Neutrophil (primary cell): Measurements from ENCODE around the gene HSD11B1L.

Experiments
- H3K27ac ChIP-seq: fragments of 200-600 bp; sonication (generic); 2 replicates; pipeline ENCODE4 v1.5.1; 2016; ENCODE audit warnings: mild to moderate bottlenecking, moderate library complexity
- H3K27me3 ChIP-seq: fragments of 200-600 bp; sonication (generic); 2 replicates; pipeline ENCODE4 v1.6.0; 2016; ENCODE audit warnings: mild to moderate bottlenecking
- H3K36me3 ChIP-seq: fragments of 200-600 bp; sonication (generic); 2 replicates; pipeline ENCODE4 v1.5.1; 2017
- H3K4me1 ChIP-seq, 2 experiments: fragments of 200-600 bp in 1 of 2; sonication (generic) in 1 of 2; 1 replicate in 1 of 2; 2 replicates in 1 of 2; pipeline versions ENCODE4 v1.5.1 to v1.6.1; 2013 to 2016; ENCODE audit warnings: low read depth in 1 of 2, low read length in 1 of 2, mild to moderate bottlenecking in 1 of 2, moderate library complexity in 1 of 2; ENCODE audit not compliant: control insufficient read depth in 1 of 2, insufficient read depth in 1 of 2
- H3K4me3 ChIP-seq, 2 experiments: fragments of 200-600 bp in 1 of 2; sonication (generic) in 1 of 2; 1 replicate in 1 of 2; 2 replicates in 1 of 2; pipeline ENCODE4 v1.5.1; 2013 to 2016; ENCODE audit warnings: low read depth in 1 of 2, low read length in 1 of 2, mild to moderate bottlenecking in 1 of 2, moderate library complexity in 1 of 2
- H3K9me3 ChIP-seq: fragments of 200-600 bp; sonication (generic); 2 replicates; pipeline ENCODE4 v1.5.1; 2016
- CTCF ChIP-seq: fragments of 200-600 bp; sonication (generic); IDR thresholded peaks from 2 replicates; pipeline ENCODE4 v1.5.1; 2016; ENCODE audit warnings: antibody characterized with exemption

The HSD11B1L gene

GRCh38 chr19:5678071-5678718 lies 2.6 kb upstream of the HSD11B1L start:
- peaks cover 18% of the 10 kb centered on the region in 2 experiments for H3K4me1 ChIP-seq
- no peak overlapping the region for H3K27ac ChIP-seq
- H3K27me3 ChIP-seq: peaks cover 6% of the 10 kb centered on the region
- H3K9me3 ChIP-seq: no peaks in the 10 kb centered on the region
- no peak for TF ChIP-seq CTCF
- no peak overlapping the region for H3K4me3 ChIP-seq
- peaks cover 6% of the 10 kb centered on the region for H3K36me3 ChIP-seq

- peaks cover 18% of the 10 kb centered on the region in 2 experiments for H3K4me1 ChIP-seq
- no peaks in the 10 kb centered on the region for H3K9me3 ChIP-seq
- H3K36me3 ChIP-seq: no peaks in the 10 kb centered on the region
- peaks cover 6% of the 10 kb centered on the region for H3K27me3 ChIP-seq
- H3K4me3 ChIP-seq: peak overlapping the region; percentile 73 to 90
- H3K27ac ChIP-seq: peak overlapping the region; percentile 82
- no peak for TF ChIP-seq CTCF
These were observed 1.3 kb upstream of the HSD11B1L start for GRCh38 chr19:5679289-5680083.

- no peak for TF ChIP-seq CTCF
- Histone ChIP-seq H3K4me3 (peak overlapping the region; percentile 73 to 90), H3K36me3 (no peaks in the 10 kb centered on the region), H3K27ac (peak overlapping the region; percentile 82), H3K27me3 (peaks cover 6% of the 10 kb centered on the region), H3K9me3 (no peaks in the 10 kb centered on the region), H3K4me1 (peaks cover 18% of the 10 kb centered on the region in 2 experiments)
These were observed 767 bp upstream of the HSD11B1L start for GRCh38 chr19:5680084-5680436.

GRCh38 chr19:5681391-5682106 lies 722 bp downstream of the HSD11B1L start:
- H3K27ac ChIP-seq: peak overlapping the region; percentile 82
- H3K4me3 ChIP-seq: peak overlapping the region; percentile 73 to 90
- no peak for TF ChIP-seq CTCF
- peaks cover 6% of the 10 kb centered on the region for H3K27me3 ChIP-seq
- peaks cover 25 to 26% of the 10 kb centered on the region in 2 experiments for H3K4me1 ChIP-seq
- no peaks in the 10 kb centered on the region for H3K36me3 ChIP-seq
- no peaks in the 10 kb centered on the region for H3K9me3 ChIP-seq

- H3K27ac ChIP-seq: no peak overlapping the region
- no peaks in the 10 kb centered on the region for H3K9me3 ChIP-seq
- peaks cover 28 to 32% of the 10 kb centered on the region in 2 experiments for H3K4me1 ChIP-seq
- no peak overlapping the region for H3K4me3 ChIP-seq
- no peak for TF ChIP-seq CTCF
- peaks cover 6% of the 10 kb centered on the region for H3K27me3 ChIP-seq
- no peaks in the 10 kb centered on the region for H3K36me3 ChIP-seq
These were observed 1.3 kb downstream of the HSD11B1L start for GRCh38 chr19:5682107-5682482.
